ENCODE results near the gene MANSC4. TPM values are rescaled to one million over a fixed set of nuclear protein-coding genes. Genes with fewer than 3 reads are reported as not detected.

MANSC4 gene
- total and polyA plus RNA-seq, 2 experiments from 2014 or later = not detected

- TF ChIP-seq CTCF (conservative IDR thresholded peaks at IDR 0.05; ENCODE audit: low read depth in 2 of 2) = no peak
- TF ChIP-seq ZNF114 (CRISPR knock-in tag; IDR thresholded peaks at IDR 0.05) = no peak
- no peak for TF ChIP-seq CREB1 (CRISPR knock-in tag; IDR thresholded peaks at IDR 0.05; ENCODE audit: low read depth)
- TF ChIP-seq NANOG (IDR thresholded peaks at IDR 0.05; ENCODE audit: borderline replicate concordance) = no peak
- TF ChIP-seq JUNB (IDR thresholded peaks at IDR 0.05; ENCODE audit: unreplicated experiment) = no peak
- TF ChIP-seq EZH2phosphoT487 (IDR thresholded peaks at IDR 0.05; ENCODE audit: unreplicated experiment) = no peak
- no peak for TF ChIP-seq POLR2AphosphoS5 (IDR thresholded peaks at IDR 0.05; ENCODE audit: low read depth)
- no peak for TF ChIP-seq STAT1 (IDR thresholded peaks at IDR 0.05; ENCODE audit: unreplicated experiment)
- no peak for TF ChIP-seq ETS1 (IDR thresholded peaks at IDR 0.05)
These were observed 25.2 kb upstream of the MANSC4 start (continued) for GRCh38 chr12:27805238-27805637.

- Histone ChIP-seq H3K36me3 (ENCODE audit: insufficient read depth) (no peaks in the 10 kb centered on the region), H3K9me2 (ENCODE audit: insufficient read depth) (no peaks in the 10 kb centered on the region), H3K4me2 (no peak overlapping the region), H3K27me3 (ENCODE audit: insufficient read depth) (no peaks in the 10 kb centered on the region), H2AFZ (no peak overlapping the region), H3K4me1 (ENCODE audit: insufficient read depth) (no peaks in the 10 kb centered on the region), H3K79me2 (replicated peaks; ENCODE audit: insufficient read depth) (no peaks in the 10 kb centered on the region), H3K4me3 (no peak overlapping the region), H4K20me1 (replicated peaks; ENCODE audit: insufficient read depth) (no peaks in the 10 kb centered on the region; the same call in 1 of the 2 replicates), H3K27ac (ENCODE audit: low read depth) (no peak overlapping the region), H3F3A (replicated peaks; ENCODE audit: low read depth) (no peaks in the 10 kb centered on the region)
- Mint-ChIP-seq H3K9me3 (no peaks in the 10 kb centered on the region), H3K36me3 (ENCODE audit: low read depth) (peaks cover 13% of the 10 kb centered on the region), H3K4me1 (peaks cover 5% of the 10 kb centered on the region; the same call in 2 of the 3 replicates), H3K4me3 (no peak overlapping the region), H3K27ac (no peak overlapping the region), H3K27me3 (ENCODE audit: insufficient read depth, low read depth, poor library complexity) (peaks cover 3% of the 10 kb centered on the region)
- DNase-seq (ENCODE audit: low spot score) (no peak), ATAC-seq (no peak)
- TF ChIP-seq EZH2phosphoT487 (IDR thresholded peaks at IDR 0.05; ENCODE audit: unreplicated experiment) (no peak), ETS1 (IDR thresholded peaks at IDR 0.05) (no peak), POLR2AphosphoS5 (IDR thresholded peaks at IDR 0.05; ENCODE audit: low read depth) (no peak), ZNF331 (CRISPR knock-in tag; IDR thresholded peaks at IDR 0.05; ENCODE audit: low read depth) (no peak), ZNF114 (CRISPR knock-in tag; IDR thresholded peaks at IDR 0.05) (no peak), CTCF (conservative IDR thresholded peaks at IDR 0.05; ENCODE audit: low read depth in 2 of 2) (no peak), EZH2 (IDR thresholded peaks at IDR 0.05; ENCODE audit: low read depth, unreplicated experiment) (no peak), ZNF462 (CRISPR knock-in tag; IDR thresholded peaks at IDR 0.05) (no peak)
These were observed 22.9 kb upstream of the MANSC4 start for GRCh38 chr12:27802936-27803335.
